ENCODE measurements around the gene CEACAM5. TPM values are rescaled to one million over a fixed set of nuclear protein-coding genes. Genes with fewer than 3 reads are reported as not detected.

CEACAM5 gene
- total RNA-seq, 2 donors from 2014 or later = not detected

DNA sequence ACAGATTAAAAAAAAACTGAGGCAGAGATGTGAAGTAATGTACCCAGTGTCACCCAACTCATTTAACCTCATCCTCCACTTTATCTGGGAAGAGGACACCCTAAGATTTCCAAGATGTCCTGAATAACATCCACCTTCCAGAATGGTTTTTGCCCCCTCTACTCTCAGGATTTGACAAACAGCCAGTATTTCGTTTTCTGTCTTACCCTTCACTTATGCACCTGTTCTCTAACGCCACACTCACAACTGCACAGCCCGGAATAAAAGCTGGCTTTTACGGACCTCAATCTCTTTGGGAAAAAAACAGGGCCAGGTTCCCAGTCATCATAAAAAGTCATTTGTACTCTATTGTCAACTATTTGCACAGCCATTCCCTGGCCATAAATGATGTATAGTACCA is 25.7 kb downstream of the CEACAM5 start:
- Histone ChIP-seq H3K9me3 (no peaks in the 10 kb centered on the region), H3K36me3 (no peaks in the 10 kb centered on the region), H3K4me1 (no peaks in the 10 kb centered on the region), H3K4me3 (no peak overlapping the region), H3K27me3 (no peaks in the 10 kb centered on the region), H3K27ac (no peak overlapping the region)
- TF ChIP-seq, protein P1, sequence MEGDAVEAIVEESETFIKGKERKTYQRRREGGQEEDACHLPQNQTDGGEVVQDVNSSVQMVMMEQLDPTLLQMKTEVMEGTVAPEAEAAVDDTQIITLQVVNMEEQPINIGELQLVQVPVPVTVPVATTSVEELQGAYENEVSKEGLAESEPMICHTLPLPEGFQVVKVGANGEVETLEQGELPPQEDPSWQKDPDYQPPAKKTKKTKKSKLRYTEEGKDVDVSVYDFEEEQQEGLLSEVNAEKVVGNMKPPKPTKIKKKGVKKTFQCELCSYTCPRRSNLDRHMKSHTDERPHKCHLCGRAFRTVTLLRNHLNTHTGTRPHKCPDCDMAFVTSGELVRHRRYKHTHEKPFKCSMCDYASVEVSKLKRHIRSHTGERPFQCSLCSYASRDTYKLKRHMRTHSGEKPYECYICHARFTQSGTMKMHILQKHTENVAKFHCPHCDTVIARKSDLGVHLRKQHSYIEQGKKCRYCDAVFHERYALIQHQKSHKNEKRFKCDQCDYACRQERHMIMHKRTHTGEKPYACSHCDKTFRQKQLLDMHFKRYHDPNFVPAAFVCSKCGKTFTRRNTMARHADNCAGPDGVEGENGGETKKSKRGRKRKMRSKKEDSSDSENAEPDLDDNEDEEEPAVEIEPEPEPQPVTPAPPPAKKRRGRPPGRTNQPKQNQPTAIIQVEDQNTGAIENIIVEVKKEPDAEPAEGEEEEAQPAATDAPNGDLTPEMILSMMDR (IDR thresholded peaks at IDR 0.05) = no peak
- no peak for DNase-seq (ENCODE audit: low spot score)

DNA sequence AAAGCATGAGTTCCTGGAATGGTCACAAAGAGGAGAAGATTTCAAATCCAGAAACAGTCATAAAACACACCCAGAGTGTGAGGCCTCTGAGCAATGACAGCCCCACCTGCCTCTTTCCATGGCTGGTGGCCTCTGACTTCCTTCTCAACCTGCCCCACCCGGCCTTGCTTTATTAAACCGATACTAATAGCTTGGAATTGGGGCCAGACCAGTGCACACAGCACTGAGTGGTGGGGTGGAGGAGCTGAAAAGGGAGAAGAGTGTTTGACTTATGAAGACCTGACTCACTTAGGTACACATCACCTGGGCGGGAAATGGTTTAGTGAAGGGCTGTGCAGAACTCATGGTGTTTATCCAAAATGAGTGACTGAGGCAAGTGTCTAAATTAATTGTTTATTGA is 26.2 kb downstream of the CEACAM5 start:
- DNase-seq (ENCODE audit: low spot score) = no peak
- Histone ChIP-seq H3K27ac (no peak overlapping the region), H3K4me1 (no peaks in the 10 kb centered on the region), H3K4me3 (no peak overlapping the region), H3K36me3 (no peaks in the 10 kb centered on the region), H3K9me3 (no peaks in the 10 kb centered on the region), H3K27me3 (no peaks in the 10 kb centered on the region)
- TF ChIP-seq, protein P1 (IDR thresholded peaks at IDR 0.05) = no peak

- no peak overlapping the region for H3K4me3 ChIP-seq
- H3K27me3 ChIP-seq = no peaks in the 10 kb centered on the region
- no peak overlapping the region for H3K27ac ChIP-seq
- no peak for DNase-seq (ENCODE audit: low spot score)
- TF ChIP-seq, protein P1 (IDR thresholded peaks at IDR 0.05) = no peak
- H3K4me1 ChIP-seq = no peaks in the 10 kb centered on the region
- H3K36me3 ChIP-seq = no peaks in the 10 kb centered on the region
- H3K9me3 ChIP-seq = no peaks in the 10 kb centered on the region
Measured at GRCh38 chr19:41735071-41735600, 26.7 kb downstream of the CEACAM5 start.

GRCh38 chr19:41739361-41739760 is 30.9 kb downstream of the CEACAM5 start:
- TF ChIP-seq, protein P1 (IDR thresholded peaks at IDR 0.05) = no peak
- Histone ChIP-seq H3K9me3 (no peaks in the 10 kb centered on the region), H3K4me1 (no peaks in the 10 kb centered on the region), H3K27ac (no peak overlapping the region), H3K36me3 (no peaks in the 10 kb centered on the region), H3K4me3 (no peak overlapping the region), H3K27me3 (no peaks in the 10 kb centered on the region)
- DNase-seq (ENCODE audit: low spot score) = no peak

DNA sequence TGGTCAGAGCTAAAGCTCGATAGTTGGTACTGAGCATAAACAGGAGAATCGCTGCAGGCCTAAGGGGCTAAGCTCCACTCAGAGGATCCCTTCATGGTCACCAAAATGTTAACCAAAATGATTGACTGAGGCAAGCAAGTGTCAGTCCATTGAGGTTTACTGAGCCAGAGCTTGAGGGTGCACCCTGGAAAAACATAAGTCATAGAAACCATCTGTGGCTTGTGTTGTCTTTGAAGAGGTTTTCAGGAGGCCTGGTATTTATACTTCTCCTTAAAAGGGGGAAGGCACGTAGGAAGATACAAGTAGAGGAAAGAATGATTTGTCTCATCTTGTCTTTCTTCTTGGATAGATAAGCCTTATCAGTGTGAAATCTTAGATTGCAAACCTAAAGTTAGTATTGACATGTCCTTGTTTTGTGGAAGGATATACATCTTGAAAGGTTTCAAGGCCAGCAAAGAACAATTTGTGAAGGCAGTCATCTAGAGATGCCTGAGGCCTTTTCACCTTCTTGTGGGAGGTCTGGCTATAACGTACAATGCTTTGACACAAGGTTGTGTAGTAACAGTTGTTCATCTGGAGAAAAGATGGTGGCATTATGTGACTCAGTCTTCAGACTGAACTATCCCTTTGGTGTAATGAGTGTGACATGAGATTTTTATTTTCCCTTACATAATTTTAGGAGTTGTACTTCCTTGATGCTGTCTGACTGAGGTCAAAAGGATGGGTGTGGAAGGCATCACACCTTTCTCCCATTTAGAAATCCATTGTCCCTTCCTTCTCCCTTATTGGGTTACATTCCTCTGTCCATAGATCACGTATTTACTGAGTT is 32.2 kb downstream of the CEACAM5 start:
- H3K36me3 ChIP-seq = no peaks in the 10 kb centered on the region
- TF ChIP-seq, protein P1 (IDR thresholded peaks at IDR 0.05) = no peak
- H3K27me3 ChIP-seq = peaks cover 0 to 3% of the 10 kb centered on the region in 2 donors
- H3K4me3 ChIP-seq = no peak overlapping the region
- no peak overlapping the region for H3K27ac ChIP-seq
- H3K4me1 ChIP-seq = no peaks in the 10 kb centered on the region
- H3K9me3 ChIP-seq = no peaks in the 10 kb centered on the region
- DNase-seq (ENCODE audit: low spot score) = no peak

Measured in right atrium auricular region (tissue), 2 donors.